ENCODE data around the gene TENT5C. TPM values are rescaled to one million over a fixed set of nuclear protein-coding genes. Genes with fewer than 3 reads are reported as not detected.

Gene TENT5C
- total and polyA plus RNA-seq, 2 of the 13 experiments (the other 11 are each of a cell fraction or from before 2014, with no cell fraction given): 0.02 to 0.38 TPM

- Histone ChIP-seq H3K36me3 (replicated peaks in 1 of 2; ENCODE audit: control insufficient read depth in 1 of 2, insufficient read depth in 2 of 2, low read length in 2 of 2) (no peaks in the 10 kb centered on the region), H4K20me1 (ENCODE audit: insufficient read depth, low read length) (no peaks in the 10 kb centered on the region), H3K4me1 (ENCODE audit: insufficient read depth, low read length) (no peaks in the 10 kb centered on the region), H3K79me2 (ENCODE audit: insufficient read depth, low read length) (no peaks in the 10 kb centered on the region), H2AFZ (ENCODE audit: low read length) (no peak overlapping the region), H3K9me3 (ENCODE audit: low read length) (no peaks in the 10 kb centered on the region), H3K9ac (ENCODE audit: insufficient read depth, low read depth, low read length) (no peak overlapping the region), H3K4me3 (replicated peaks in 1 of 3; ENCODE audit: insufficient read depth in 1 of 3, low read depth in 2 of 3, low read length in 3 of 3) (no peak overlapping the region), H3K27ac (ENCODE audit: extremely low read length, insufficient read depth, low read length) (no peak overlapping the region), H3K4me2 (ENCODE audit: low read depth, low read length) (no peak overlapping the region), H3K27me3 (ENCODE audit: control insufficient read depth in 1 of 2, insufficient read depth in 2 of 2, low read length in 2 of 2) (no peaks in the 10 kb centered on the region)
- DNase-seq (ENCODE audit: low spot score) (no peak), ATAC-seq (no peak), FAIRE-seq (no peak)
- in situ Hi-C loops (cut with HindIII; ENCODE audit: extremely low pct_ligation_motif_present, low pct_unique_long_range_greater_than_20kb): loop anchor here (10.0 kb wide), 1 partner anchor 162 kb away; no protein-coding TSS in a partner anchor
- BruUV-seq (replicated peaks): no TSS peak
- ChIA-PET POLR2A (no interaction called here), CTCF (ENCODE audit: low intra/inter-chr PET ratio, low total read pairs) (no interaction called here)
- intact Hi-C loops (cut with micrococcal nuclease; ENCODE audit: unreplicated experiment): no loop called here
- WGBS (ENCODE audit: low lambda C conversion rate): 53% methylated on average over 5 of the region's 7 CpGs
- TF ChIP-seq LCORL (IDR thresholded peaks at IDR 0.05): no peak
- no peak for TF ChIP-seq LCORL (CRISPR knock-in tag; IDR thresholded peaks at IDR 0.05)
- TF ChIP-seq ELF4 (CRISPR knock-in tag; IDR thresholded peaks at IDR 0.05; ENCODE audit: borderline replicate concordance): no peak
- no peak for TF ChIP-seq ZNF3 (CRISPR knock-in tag; IDR thresholded peaks at IDR 0.05)
- TF ChIP-seq ZNF678 (CRISPR knock-in tag; IDR thresholded peaks at IDR 0.05): no peak
- TF ChIP-seq, protein P1, sequence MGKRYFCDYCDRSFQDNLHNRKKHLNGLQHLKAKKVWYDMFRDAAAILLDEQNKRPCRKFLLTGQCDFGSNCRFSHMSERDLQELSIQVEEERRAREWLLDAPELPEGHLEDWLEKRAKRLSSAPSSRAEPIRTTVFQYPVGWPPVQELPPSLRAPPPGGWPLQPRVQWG (CRISPR knock-in tag; IDR thresholded peaks at IDR 0.05; ENCODE audit: borderline replicate concordance, low read depth): no peak
- TF ChIP-seq ZNF367 (CRISPR knock-in tag; IDR thresholded peaks at IDR 0.05; ENCODE audit: borderline replicate concordance): no peak
- no peak for TF ChIP-seq FOXM1 (CRISPR knock-in tag; IDR thresholded peaks at IDR 0.05)
- TF ChIP-seq ATF1 (CRISPR knock-in tag; IDR thresholded peaks at IDR 0.05): no peak
- TF ChIP-seq ARID2 (CRISPR knock-in tag; IDR thresholded peaks at IDR 0.05; ENCODE audit: borderline replicate concordance): no peak
- TF ChIP-seq TEAD3 (CRISPR knock-in tag; optimal IDR thresholded peaks at IDR 0.05; ENCODE audit: borderline replicate concordance): no peak
Measured at GRCh38 chr1:117676615-117677130, 70.8 kb downstream of the TENT5C start.

Other genes starting within 250 kb of the TENT5C start
- 19.9 and 20.4 TPM in 2 replicates for gene MAN1A2, start 238.6 kb upstream of the TENT5C start, total RNA-seq (2016; rRNA removed; fragmentation: Illumina TruSeq; extraction: Trizol)
- gene MAN1A2, start 238.6 kb upstream of the TENT5C start, polyA plus RNA-seq (2011; rRNA removed): 5.9 and 8.0 TPM in 2 replicates

Measured in HepG2 (cell line).